Activated CD4-positive, alpha-beta memory T cell treated with anti-CD3 and anti-CD28 coated beads, Interleukin-2, amount 10 ng/mL, durations not matched to agents 7 days and 5 days (primary cell): ENCODE data around the gene TEX44. TPM values are rescaled to one million over a fixed set of nuclear protein-coding genes. Genes with fewer than 3 reads are reported as not detected.
A peak's percentile ranks its signal among the peaks of the same experiment; 100 is the strongest.

ENCODE experiments used
- CTCF ChIA-PET: fragments of 350-600 bp; sonication (Branson Sonifier 250); formaldehyde crosslinking; loops from one replicate; lab custom pipeline; 2021; ENCODE audit warnings: antibody characterized with exemption, inconsistent platforms; lab: Charles Lee
- POLR2A ChIA-PET: fragments of 350-600 bp; sonication (Branson Sonifier 250); formaldehyde crosslinking; loops from one replicate; lab custom pipeline; 2021; ENCODE audit warnings: antibody characterized with exemption; lab: Charles Lee
- DNase-seq: peaks from one replicate; pipeline ENCODE4 v3.0.0-alpha.2; 2020
- H3K27ac Mint-ChIP-seq: one replicate; pipeline ENCODE4 v1.8.0; 2021; ENCODE audit warnings: mild to moderate bottlenecking, mixed read lengths
- H3K27me3 Mint-ChIP-seq: one replicate; pipeline ENCODE4 v1.8.0; 2021; ENCODE audit warnings: mixed read lengths
- H3K36me3 Mint-ChIP-seq: one replicate; pipeline ENCODE4 v1.8.0; 2021; ENCODE audit warnings: low read depth, mixed read lengths
- H3K4me1 Mint-ChIP-seq: one replicate; pipeline ENCODE4 v1.8.0; 2021; ENCODE audit warnings: mixed read lengths
- H3K4me3 Mint-ChIP-seq: one replicate; pipeline ENCODE4 v1.8.0; 2021; ENCODE audit warnings: mild to moderate bottlenecking, mixed read lengths
- H3K9me3 Mint-ChIP-seq: one replicate; pipeline ENCODE4 v1.8.0; 2021; ENCODE audit warnings: mixed read lengths
- total RNA-seq, 2 experiments: library from RNA; stranded (reverse); gene quantifications; one replicate each; pipeline ENCODE4 v1.2.3, GENCODE V29; 2021

TEX44 gene
- total RNA-seq, 2 experiments from 2014 or later: not detected

GRCh38 chr2:231612456-231613330 is 20.0 kb downstream of the TEX44 start:
- DNase-seq: peak; percentile 95
- Mint-ChIP-seq H3K36me3 (no peaks in the 10 kb centered on the region), H3K4me3 (peak overlapping the region; percentile 73), H3K27ac (peak overlapping the region; percentile 88), H3K9me3 (no peaks in the 10 kb centered on the region), H3K27me3 (no peaks in the 10 kb centered on the region), H3K4me1 (peaks cover 40% of the 10 kb centered on the region)
- ChIA-PET POLR2A (interaction anchor here (0.6 to 6.1 kb wide), 22 partner anchors 8 to 173 kb away, joined by 3 to 120 read pairs (median 5); partner anchors contain the start of genes NCL, PDE6D and PTMA), CTCF (interaction anchor here (0.6 to 8.7 kb wide), 26 partner anchors 8 to 190 kb away, joined by 3 to 259 read pairs (median 6); partner anchors contain the start of genes COPS7B, NCL and PTMA)

GRCh38 chr2:231613331-231613662 is 20.6 kb downstream of the TEX44 start:
- CTCF ChIA-PET: interaction anchor here (0.7 to 8.7 kb wide), 19 partner anchors 9 to 162 kb away, joined by 3 to 259 read pairs (median 7); partner anchors contain the start of genes NCL and PTMA
- Mint-ChIP-seq H3K27me3 (no peaks in the 10 kb centered on the region), H3K27ac (peak overlapping the region; percentile 88), H3K4me3 (peak overlapping the region; percentile 73), H3K36me3 (no peaks in the 10 kb centered on the region), H3K9me3 (no peaks in the 10 kb centered on the region), H3K4me1 (peaks cover 40% of the 10 kb centered on the region)
- POLR2A ChIA-PET: interaction anchor here (0.8 to 6.1 kb wide), 21 partner anchors 9 to 172 kb away, joined by 3 to 120 read pairs (median 6); partner anchors contain the start of genes NCL, PDE6D and PTMA
- DNase-seq: no peak

GRCh38 chr2:231613663-231614558 is 21.2 kb downstream of the TEX44 start:
- Mint-ChIP-seq H3K9me3 (no peaks in the 10 kb centered on the region), H3K27ac (peak overlapping the region; percentile 88), H3K27me3 (no peaks in the 10 kb centered on the region), H3K4me1 (peaks cover 40% of the 10 kb centered on the region), H3K4me3 (peak overlapping the region; percentile 73), H3K36me3 (no peaks in the 10 kb centered on the region)
- ChIA-PET CTCF (interaction anchor here (0.7 to 8.7 kb wide), 21 partner anchors 8 to 172 kb away, joined by 3 to 259 read pairs (median 7); partner anchors contain the start of genes COPS7B, NCL and PTMA), POLR2A (interaction anchor here (0.8 to 6.1 kb wide), 23 partner anchors 9 to 171 kb away, joined by 3 to 120 read pairs (median 4); partner anchors contain the start of genes NCL, PDE6D and PTMA)
- peak; percentile 79 for DNase-seq

- H3K4me1 Mint-ChIP-seq: peaks cover 40% of the 10 kb centered on the region
- DNase-seq: no peak
- ChIA-PET CTCF (interaction anchor here (0.9 to 8.7 kb wide), 8 partner anchors 13 to 171 kb away, joined by 3 to 259 read pairs (median 13); partner anchors contain the start of genes COPS7B and PTMA), POLR2A (interaction anchor here (0.7 to 6.1 kb wide), 11 partner anchors 9 to 149 kb away, joined by 3 to 120 read pairs (median 24); partner anchors contain the start of genes NCL and PTMA)
- H3K9me3 Mint-ChIP-seq: no peaks in the 10 kb centered on the region
- no peaks in the 10 kb centered on the region for H3K27me3 Mint-ChIP-seq
- H3K36me3 Mint-ChIP-seq: no peaks in the 10 kb centered on the region
- H3K4me3 Mint-ChIP-seq: peak overlapping the region; percentile 70
- peak overlapping the region; percentile 80 for H3K27ac Mint-ChIP-seq
These were observed 21.9 kb downstream of the TEX44 start for GRCh38 chr2:231614559-231615057.

- Mint-ChIP-seq H3K4me1 (peaks cover 42% of the 10 kb centered on the region), H3K4me3 (peak overlapping the region; percentile 37), H3K27me3 (no peaks in the 10 kb centered on the region), H3K9me3 (no peaks in the 10 kb centered on the region), H3K36me3 (no peaks in the 10 kb centered on the region), H3K27ac (no peak overlapping the region)
- DNase-seq: no peak
- POLR2A ChIA-PET: interaction anchor here (0.7 to 6.1 kb wide), 7 partner anchors 13 to 150 kb away, joined by 3 to 120 read pairs (median 41); partner anchors contain the start of genes NCL and PTMA
- CTCF ChIA-PET: interaction anchor here (5.5 to 8.7 kb wide), 3 partner anchors 61 to 99 kb away, joined by 67 to 259 read pairs (median 144); partner anchors contain the start of gene PTMA
These were observed 22.5 kb downstream of the TEX44 start for GRCh38 chr2:231615058-231615671.

- ChIA-PET CTCF (interaction anchor here (6.2 to 8.7 kb wide), 2 partner anchors 59 kb away, joined by 43 to 259 read pairs; no protein-coding TSS in a partner anchor), POLR2A (interaction anchor here (1.2 kb wide), 1 partner anchor 26 kb away, joined by 3 read pairs; no protein-coding TSS in a partner anchor)
- no peak overlapping the region for H3K4me3 Mint-ChIP-seq
- H3K4me1 Mint-ChIP-seq: peaks cover 36% of the 10 kb centered on the region
- no peaks in the 10 kb centered on the region for H3K27me3 Mint-ChIP-seq
- H3K9me3 Mint-ChIP-seq: no peaks in the 10 kb centered on the region
- no peak overlapping the region for H3K27ac Mint-ChIP-seq
- H3K36me3 Mint-ChIP-seq: no peaks in the 10 kb centered on the region
- DNase-seq: no peak
These were observed 23.6 kb downstream of the TEX44 start for GRCh38 chr2:231616296-231616695.

- Mint-ChIP-seq H3K36me3 (no peaks in the 10 kb centered on the region), H3K27ac (no peak overlapping the region), H3K9me3 (no peaks in the 10 kb centered on the region), H3K4me1 (peaks cover 32% of the 10 kb centered on the region), H3K4me3 (no peak overlapping the region), H3K27me3 (no peaks in the 10 kb centered on the region)
- ChIA-PET CTCF (interaction anchor here (0.6 to 6.2 kb wide), 4 partner anchors 16 to 1025 kb away, joined by 3 to 43 read pairs (median 4); no protein-coding TSS in a partner anchor), POLR2A (interaction anchor here (0.9 to 1.5 kb wide), 6 partner anchors 16 to 92 kb away, joined by 3 to 4 read pairs (median 3); no protein-coding TSS in a partner anchor)
- DNase-seq: no peak
These were observed 24.6 kb downstream of the TEX44 start for GRCh38 chr2:231617059-231617926.

GRCh38 chr2:231621051-231621879 is 28.6 kb downstream of the TEX44 start:
- Mint-ChIP-seq H3K9me3 (no peaks in the 10 kb centered on the region), H3K27me3 (no peaks in the 10 kb centered on the region), H3K4me1 (peaks cover 17% of the 10 kb centered on the region), H3K27ac (no peak overlapping the region), H3K36me3 (no peaks in the 10 kb centered on the region), H3K4me3 (no peak overlapping the region)
- ChIA-PET CTCF (interaction anchor here (0.6 to 6.2 kb wide), 8 partner anchors 8 to 86 kb away, joined by 3 to 43 read pairs (median 6); no protein-coding TSS in a partner anchor), POLR2A (interaction anchor here (1.0 to 4.1 kb wide), 2 partner anchors 9 to 93 kb away, joined by 3 to 24 read pairs; no protein-coding TSS in a partner anchor)
- no peak for DNase-seq

- H3K4me3 Mint-ChIP-seq: no peak overlapping the region
- POLR2A ChIA-PET: interaction anchor here (0.6 to 4.1 kb wide), 2 partner anchors 10 to 85 kb away, joined by 3 to 24 read pairs; partner anchors contain the start of gene PTMA
- H3K36me3 Mint-ChIP-seq: no peaks in the 10 kb centered on the region
- no peak overlapping the region for H3K27ac Mint-ChIP-seq
- DNase-seq: no peak
- H3K9me3 Mint-ChIP-seq: no peaks in the 10 kb centered on the region
- no peaks in the 10 kb centered on the region for H3K27me3 Mint-ChIP-seq
- H3K4me1 Mint-ChIP-seq: peaks cover 24% of the 10 kb centered on the region
- CTCF ChIA-PET: interaction anchor here (0.6 to 1.8 kb wide), 7 partner anchors 10 to 382 kb away, joined by 3 to 7 read pairs (median 3); no protein-coding TSS in a partner anchor
These were observed 30.3 kb downstream of the TEX44 start for GRCh38 chr2:231622963-231623362.

- H3K4me3 Mint-ChIP-seq: no peak overlapping the region
- H3K9me3 Mint-ChIP-seq: no peaks in the 10 kb centered on the region
- DNase-seq: no peak
- peaks cover 23% of the 10 kb centered on the region for H3K4me1 Mint-ChIP-seq
- H3K27me3 Mint-ChIP-seq: no peaks in the 10 kb centered on the region
- ChIA-PET CTCF (interaction anchor here (1.0 to 2.5 kb wide), 4 partner anchors 14 to 170 kb away, joined by 3 to 15 read pairs (median 5); no protein-coding TSS in a partner anchor), POLR2A (interaction anchor here (1.6 kb wide), 1 partner anchor 13 kb away, joined by 4 read pairs; no protein-coding TSS in a partner anchor)
- no peak overlapping the region for H3K27ac Mint-ChIP-seq
- H3K36me3 Mint-ChIP-seq: no peaks in the 10 kb centered on the region
These were observed 33.8 kb downstream of the TEX44 start for GRCh38 chr2:231626449-231626848.
